HG03066 (cell line): ENCODE results near the gene EVC2.
"Not testable (repeated sequence)": the region's sequence is repeated elsewhere in the genome, so short reads cannot be mapped to it uniquely, and the experiment has no call there.

Experiments
- ATAC-seq: cut with Tn5 transposase; IDR thresholded peaks from one replicate; pipeline ENCODE4 v1.9.1; 2021; ENCODE audit warnings: low read depth; ENCODE audit not compliant: unreplicated experiment

EVC2 gene

DNA sequence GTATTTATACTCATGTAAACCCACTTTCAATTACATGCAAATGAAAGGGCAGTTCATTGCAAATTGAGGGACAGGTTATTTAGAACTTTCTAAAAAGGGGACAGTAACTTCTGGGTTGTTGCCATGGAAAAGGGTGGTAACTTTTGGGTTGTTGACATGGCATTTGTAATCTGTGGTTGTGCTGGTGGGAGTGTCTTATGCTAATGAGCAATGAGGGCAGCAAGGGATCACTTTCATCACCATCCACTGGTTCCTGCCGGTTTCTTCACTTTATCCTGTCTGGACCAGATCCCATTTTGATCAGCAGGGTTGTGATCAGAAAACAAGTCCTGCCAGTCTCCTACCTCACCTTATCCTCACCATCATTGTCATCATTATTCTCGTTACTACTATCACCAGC is 34.6 kb upstream of the EVC2 start:
- ATAC-seq, result no peak

DNA sequence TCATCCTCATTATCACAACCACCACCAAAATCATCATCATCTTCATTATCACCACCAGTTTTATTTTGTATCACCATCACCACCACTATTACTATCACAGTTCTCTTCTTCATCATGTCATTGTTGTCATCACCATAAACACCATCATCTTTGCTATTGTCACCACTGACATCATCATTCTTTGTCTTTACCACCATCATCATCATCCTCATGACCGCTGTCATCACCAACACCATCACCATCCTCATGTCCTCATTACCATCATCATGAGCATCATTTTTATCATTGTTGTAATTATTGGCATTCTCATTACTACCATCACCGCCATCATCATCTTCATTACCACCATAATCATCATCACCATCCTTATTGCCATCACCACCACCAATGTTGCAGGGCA is 34.0 kb upstream of the EVC2 start:
- ATAC-seq, result no peak

DNA sequence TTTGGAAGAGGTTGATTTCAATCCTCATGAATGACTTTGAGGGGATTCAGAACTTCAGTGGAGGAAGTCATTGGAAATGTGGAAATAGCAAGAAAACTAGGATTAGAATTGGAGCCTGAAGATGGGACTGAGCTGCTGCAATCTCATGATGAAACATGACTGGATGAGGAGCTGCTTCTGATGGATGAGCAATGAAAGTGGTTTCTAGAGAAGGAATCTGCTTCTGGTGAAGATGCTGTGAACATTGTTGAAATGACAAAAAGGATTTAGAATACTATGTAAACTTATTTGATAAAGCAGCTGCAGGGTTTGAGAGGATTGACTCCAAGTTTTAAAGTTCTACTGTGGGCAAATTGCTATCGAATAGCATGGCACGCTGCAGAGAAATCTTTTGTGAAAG is 29.7 kb upstream of the EVC2 start:
- no peak for ATAC-seq

DNA sequence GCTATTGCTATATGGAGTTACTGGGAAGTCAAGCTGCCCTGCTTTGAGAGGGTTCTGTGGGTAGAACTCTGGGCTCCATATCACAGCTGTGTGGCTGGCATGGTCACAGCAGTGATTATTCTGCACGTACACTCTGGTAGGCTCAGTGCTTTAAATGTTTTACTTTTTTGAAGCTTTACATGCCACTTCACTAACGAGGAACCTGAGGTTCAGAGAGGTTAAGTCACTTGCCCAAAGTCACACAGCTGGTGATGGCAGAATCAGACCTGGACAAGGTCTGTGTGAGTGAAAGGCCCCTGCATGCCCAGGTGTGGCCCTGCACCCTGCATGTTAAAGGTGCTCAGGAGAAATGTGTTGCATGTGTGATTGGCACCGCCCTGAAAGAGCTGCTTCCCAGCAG is 27.1 kb upstream of the EVC2 start:
- no peak for ATAC-seq

DNA sequence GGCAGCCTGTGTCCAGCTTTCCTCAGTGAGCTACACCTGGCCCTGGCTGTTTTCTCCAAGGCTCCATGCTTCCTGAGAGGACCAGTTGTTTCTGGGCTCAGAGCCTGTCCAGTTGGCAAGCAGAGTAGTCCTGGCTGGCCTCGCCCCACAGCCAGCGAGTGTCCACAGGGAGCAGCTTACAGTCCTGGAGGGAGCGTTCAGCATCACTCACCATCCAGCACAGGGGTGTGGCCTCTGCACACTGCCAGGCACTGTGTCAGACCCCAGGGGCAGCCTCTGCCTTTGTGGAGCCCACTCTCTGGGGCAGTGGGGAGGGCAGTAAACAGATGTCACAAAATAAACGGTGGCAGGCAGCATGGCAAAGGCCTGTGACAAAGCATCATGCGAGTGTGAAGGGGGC is 26.5 kb upstream of the EVC2 start:
- no peak for ATAC-seq

DNA sequence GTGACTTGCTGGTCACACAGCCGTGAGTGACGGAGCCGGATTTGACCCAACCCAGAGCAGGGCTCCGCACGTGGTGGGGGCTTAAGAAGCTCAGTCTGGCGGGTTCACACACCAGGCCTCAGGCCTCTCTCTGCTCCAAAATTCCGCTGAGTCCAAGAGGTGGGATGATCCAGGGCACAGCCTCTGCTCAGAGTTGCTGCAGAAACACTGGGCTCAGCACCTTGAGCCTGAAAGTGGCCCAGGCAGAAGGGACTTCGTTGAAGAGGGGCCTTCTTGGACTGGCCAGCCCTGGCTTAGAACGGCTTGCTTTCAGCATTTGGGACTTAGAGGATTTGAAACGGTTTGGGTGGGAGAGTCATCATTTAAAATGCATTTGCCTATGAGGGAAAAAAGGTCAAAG is 23.8 kb upstream of the EVC2 start:
- no peak for ATAC-seq

DNA sequence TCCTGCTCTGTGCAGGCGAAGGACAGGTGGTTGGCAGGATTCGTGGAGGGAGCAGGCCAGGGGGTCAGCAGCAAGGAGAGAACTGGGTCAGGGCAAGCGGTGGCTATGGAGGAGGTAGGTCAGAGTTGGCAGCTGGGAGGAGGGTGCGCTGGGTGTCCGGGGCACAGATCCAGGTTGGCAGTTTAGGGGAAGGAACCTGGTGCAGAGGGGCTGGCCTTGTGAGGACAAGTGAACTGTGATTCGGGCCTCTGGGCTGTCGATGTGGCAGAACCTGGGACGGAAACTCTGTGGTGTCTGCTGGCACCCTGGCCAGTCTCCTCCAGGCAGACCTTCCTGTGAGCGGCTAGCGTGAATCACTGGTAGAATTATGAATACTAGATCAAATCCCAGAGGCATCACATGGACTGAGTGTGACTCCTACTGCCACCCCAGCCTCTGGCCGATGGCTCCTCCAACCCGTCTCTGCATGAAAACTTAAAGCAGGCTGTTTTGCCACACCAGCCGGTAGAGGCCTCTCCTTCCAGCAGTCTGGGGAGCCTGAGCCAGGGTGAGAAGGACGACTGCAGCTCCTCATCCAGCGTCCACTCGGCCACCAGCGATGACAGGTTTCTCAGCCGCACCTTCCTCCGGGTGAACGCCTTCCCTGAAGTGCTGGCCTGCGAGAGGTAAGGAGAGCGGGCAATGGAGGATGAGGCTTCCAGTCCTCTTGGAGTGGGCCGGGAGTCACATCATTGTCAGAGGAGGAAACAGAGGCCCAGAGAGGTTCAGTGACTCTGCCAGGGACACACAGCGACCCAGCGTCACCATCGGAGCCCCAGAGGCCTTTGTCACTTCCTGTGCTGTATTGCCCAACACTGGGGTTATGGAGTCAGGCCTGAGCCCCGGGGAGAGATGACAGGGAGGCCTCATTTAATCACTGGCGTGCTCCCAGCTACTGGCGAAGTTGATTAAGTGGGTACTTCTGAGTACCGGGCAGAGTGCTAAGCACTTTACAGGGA is 22.9 kb upstream of the EVC2 start:
- ATAC-seq, result no peak

DNA sequence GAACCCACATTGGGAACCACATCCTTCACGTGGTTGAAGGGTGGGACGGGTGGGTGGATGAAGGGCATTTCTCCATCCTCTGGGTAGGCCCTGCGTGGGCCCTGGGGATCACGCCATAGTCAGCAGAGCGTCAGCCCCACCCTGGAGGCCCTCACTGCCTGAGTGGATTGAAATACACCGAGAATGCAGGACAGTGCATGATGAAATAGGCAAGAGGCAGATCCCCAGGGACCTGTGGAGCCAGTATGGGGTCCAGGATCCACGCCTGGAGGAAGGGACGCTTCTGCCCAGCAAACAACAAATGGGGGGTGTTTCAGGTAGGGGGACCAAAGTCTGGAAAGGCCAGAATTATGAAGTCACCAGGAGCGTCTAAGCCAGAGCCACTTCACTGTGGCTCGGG is 22.1 kb upstream of the EVC2 start:
- no peak for ATAC-seq

DNA sequence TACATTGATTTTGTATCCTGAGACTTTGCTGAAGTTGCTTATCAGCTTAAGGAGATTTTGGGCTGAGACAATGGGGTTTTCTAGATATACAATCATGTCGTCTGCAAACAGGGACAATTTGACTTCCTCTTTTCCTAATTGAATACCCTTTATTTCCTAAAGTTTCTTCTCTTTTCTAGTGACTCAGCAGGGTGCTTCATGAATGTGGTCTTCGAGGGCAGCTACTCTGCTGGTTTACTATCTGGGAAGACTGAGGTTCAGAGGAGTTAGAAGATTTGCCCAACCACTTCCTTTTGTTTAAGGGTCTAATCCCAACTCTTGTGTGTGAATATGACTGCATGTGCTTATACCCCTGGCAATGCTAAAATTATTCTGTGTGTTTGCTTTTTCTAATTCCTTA is 20.1 kb upstream of the EVC2 start:
- not testable (repeated sequence) for ATAC-seq

DNA sequence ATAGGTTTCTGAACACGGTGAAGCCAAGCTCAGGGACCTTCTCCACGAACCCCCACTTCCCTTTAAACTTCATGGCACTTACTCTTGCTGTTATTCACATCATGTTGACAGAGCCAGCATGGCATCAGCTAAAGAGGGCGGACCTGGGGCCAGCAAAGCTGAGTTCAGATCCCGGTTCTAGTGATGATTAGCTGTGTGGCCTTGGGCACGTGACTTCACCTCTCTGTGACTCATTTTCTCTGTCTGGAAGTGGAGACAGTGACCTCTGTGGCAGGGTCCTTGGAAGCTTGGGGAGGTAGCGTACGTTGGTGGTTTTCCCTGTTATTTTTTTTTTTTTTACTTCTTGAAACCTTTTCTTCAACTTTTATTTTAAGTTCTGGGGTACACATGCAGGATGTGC is 16.0 kb upstream of the EVC2 start:
- ATAC-seq, result no peak

DNA sequence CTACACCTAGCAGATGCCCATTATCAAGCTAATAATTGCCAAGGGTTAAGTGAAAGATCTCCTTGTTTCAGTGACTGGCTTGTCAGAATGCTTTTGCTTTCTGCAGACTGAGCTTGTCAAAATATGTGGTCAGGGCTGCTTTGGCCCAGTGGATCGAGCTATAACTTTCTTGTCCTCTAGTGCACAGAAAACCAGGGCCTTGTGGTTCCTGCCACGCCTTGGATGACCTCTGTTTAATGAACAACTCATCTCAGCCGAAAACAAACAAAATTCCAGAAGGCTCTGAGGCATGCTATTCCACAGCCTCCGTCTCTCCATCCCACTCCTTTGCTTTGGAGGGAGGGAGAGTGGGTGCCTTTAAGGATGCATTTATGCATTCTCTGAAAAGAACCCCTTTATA is 14.0 kb upstream of the EVC2 start:
- no peak for ATAC-seq

DNA sequence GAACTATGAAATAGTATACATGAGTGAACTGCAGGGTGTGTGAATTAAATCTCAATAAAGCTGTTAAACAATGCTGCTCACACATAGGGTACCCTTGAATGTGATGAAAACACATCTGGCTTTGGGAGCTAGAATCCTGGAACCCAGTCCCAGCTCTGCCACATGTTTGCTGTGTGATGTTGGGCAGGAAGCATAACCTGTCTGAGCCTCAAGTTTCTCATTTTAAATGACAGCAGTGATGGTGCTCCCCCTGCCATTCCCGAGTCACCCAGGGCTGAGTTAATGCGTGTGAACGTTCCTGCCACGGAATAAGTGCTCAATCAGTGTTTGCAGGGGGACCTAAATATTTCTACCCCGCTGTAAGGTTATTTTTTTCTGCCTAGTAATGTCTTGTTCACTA is 13.6 kb upstream of the EVC2 start:
- ATAC-seq, result no peak

DNA sequence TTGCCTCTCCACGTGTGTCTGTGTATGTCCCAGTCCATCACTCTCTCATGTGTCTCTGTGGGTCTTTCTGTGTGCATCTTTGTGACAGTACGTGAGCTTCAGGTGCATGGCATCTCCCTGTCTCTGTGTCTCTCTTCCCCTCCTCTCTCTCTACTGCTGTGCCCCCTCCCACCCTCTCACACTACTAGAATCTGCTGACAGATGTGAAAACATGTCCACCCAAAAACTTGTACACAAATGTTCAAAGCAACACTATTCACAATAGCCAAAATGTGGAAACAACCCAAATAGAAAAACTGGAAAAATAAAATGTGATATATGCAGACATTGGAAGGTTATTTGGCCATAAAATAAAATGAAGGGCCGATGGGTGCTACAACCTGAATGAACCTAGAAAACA is 12.6 kb upstream of the EVC2 start:
- ATAC-seq, result no peak

DNA sequence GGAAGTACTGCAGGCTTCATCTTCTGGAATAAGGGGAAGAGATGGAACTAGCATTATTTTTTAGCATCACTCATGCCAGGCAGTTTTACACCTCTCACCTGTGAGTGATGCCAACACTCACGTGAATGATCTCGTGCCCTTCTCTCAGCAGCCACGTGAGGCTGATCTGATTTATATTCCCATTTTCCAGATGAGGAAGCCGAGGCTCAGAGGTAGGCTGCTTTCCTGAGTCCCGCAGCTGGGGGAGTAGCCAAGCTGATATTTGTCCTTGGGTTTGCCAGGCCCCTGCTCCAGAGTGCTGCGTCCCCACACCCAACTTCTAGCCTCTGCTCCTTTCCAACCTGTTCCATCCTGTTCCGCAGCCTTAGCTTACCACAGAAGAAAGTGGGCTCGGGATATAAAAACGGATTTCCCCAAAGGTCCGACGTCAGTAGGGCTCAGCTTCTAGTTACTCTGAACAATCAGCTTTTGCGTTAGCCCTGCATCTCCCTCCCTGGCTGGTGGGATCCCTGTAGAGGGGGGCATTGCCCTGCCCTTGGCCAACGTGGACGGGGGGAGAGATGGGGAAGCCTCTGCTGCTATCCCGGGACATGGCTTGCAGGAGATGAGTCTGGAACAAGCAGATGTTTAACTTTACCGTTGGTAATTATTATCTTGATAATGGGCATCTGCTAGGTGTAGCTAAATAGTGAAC is 11.9 kb upstream of the EVC2 start:
- no peak for ATAC-seq

DNA sequence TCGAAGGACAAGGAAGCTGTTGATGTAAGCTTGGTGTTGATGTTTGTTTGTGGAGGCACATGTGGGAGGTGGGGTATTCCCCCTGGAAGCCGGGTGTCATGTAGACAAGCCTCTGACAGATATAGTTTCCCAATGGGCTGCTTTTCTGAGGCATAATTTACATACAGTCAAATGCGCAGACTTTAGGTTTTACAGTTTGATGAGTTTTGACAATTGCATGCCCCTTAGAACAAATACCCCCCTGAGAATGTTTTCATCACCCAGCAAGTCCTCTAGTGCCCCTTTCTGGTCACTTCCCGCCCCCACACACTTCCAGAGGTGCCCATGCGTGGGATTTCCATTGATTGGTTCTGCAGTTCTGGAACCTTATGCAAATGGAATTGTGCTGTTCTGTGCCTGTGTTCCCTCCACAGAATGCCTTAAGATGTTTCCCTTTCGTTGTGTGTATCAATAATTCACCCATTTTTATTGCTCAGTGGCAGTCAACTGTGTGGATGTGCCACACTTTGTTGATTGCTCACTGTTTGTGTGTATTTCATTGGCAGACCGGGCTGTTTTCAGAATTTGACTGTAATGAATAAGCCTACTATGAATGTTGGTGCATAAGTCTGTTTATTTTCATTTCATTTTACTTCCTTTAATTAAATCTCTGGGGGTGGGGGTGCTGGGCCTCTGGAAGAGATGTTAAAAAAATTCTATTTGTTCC is 11.1 kb upstream of the EVC2 start:
- no peak for ATAC-seq

DNA sequence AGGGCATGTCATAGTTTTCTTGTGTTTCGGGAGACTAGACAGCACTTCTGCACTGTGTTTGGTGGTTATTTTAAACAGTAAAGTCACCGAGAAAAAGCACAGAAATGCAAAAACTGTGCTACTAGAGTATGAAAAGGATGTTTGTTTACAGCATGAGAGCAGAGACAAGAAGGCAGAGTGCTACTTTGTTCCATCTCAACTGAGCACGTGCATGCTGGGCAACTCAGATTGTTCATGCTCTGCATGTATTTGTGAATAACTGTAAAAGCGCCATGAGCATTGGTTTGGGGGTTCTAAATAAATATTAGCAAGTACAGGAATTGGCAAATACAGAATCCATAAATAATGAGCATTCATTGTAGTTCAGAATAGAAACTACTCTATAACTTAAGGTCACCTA is 10.1 kb upstream of the EVC2 start:
- ATAC-seq, result no peak

DNA sequence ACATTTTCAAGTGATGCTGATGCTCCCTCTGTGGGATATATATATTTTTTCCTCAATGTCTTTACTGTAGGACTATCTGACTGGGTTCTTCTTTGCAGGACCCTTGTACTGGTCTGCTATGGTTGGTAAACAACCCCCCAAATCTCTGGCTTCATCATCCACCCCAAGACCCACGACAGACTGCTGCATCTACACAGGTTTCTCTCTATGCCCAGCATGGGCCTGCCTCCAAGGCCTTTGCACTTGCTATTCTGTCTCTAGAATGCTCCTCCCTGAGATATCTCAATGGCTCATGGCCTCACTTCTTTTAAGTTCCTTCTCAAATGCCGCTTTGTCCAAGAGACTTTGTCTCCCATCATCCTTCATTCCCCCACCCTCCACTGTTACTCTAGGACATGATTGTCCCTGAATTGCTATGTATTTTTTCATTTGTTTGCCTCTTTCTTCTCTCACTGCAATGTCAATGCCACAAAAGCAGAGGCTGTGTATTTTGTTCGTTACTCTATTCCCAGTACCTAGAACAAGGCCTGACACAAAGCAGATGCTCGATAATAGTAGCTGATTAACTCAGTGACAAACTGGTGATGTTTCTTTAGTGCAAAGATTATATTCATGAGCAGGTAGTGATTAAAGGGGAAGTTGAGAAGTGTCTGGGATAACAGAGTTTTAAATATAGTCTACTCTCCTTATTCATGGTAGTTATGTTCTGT is 9.2 kb upstream of the EVC2 start:
- ATAC-seq, result no peak

DNA sequence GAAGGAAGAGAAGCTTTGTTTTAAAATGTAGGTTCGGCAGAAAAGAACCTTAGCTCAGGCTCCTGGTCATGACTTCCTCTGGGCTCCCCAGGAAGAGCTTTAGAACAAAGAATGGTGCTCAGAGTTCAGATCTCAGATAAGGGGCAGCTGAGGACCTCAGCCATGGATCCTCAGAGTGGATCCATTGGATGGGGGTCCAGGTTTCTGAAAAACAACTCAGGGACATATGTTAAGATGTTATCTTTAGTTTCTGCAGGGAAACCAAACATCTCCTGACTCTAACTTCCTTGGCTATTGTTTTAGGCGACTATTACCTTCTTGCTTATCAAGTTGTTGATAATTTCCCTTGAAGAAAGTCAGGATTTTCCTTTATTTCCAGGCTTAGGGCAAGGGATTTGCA is 8.0 kb upstream of the EVC2 start:
- no peak for ATAC-seq

DNA sequence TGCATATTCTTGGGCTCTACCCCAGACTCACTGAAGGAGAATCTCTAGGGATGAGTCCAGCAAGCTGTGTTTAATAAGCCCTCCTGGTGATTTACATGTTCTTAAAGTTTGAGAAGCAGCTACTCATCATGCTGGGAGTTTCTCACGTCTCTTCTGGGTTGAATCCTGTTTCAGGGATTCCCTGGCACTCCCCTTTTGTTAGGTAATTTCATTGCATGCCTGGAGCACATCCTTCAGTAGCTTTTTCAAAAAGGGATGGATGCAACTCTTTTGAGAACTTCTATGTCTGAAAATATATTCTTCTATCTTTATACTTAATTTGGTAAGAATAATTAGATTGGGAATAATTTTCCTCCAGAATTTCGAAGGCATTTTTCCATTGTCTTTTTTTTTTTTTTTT is 7.0 kb upstream of the EVC2 start:
- ATAC-seq, result no peak

DNA sequence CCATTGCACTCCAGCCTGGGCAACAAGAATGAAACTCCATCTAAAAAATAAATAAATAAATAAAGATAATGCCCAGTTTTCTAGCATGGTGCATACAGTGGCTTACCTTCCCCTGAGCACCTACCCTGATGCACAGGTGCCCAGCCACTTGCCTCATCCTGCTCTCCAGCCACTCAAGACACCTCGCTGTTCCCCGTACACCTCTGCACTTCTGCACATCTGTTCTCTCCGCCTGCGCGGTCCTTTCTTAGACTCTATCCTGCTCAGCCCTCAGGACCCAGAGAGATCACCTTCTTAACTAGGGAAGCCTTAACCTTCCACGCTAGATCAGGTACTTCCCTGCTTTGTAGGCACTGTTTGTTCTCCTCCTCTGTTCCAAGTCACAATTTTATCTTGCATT is 5.5 kb upstream of the EVC2 start:
- no peak for ATAC-seq

DNA sequence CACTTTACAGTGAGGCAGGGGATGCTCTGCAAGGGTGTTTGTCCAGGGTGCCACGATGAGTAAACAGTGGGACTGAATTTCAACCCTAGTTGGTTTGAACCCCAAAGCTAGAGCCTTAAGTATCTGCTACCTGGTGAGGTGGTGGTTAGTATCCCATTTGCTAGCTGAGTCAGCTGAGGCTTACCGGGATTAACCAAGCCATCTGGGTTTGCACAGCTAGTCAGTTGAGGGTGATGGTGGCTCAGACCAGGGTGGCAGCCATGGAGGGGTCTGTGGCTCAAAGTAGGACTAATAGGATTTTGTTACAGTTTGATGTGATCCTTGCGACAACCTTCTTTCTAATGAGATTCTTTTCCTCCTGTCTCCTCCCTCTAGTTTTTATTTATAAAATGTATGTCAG is 4.6 kb upstream of the EVC2 start:
- ATAC-seq, result no peak
